GM12875 (cell line): Measurements from ENCODE around the gene CELSR3.

Experiments
- H3K4me3 ChIP-seq: one replicate; pipeline ENCODE4 v1.5.1; 2011; ENCODE audit warnings: low read depth, low read length, control low read depth
- CTCF ChIP-seq: IDR thresholded peaks from 2 replicates; pipeline ENCODE4 v1.5.1; 2011; ENCODE audit warnings: low read depth, mild to moderate bottlenecking, control low read depth, inconsistent platforms, low read length, moderate library complexity, borderline replicate concordance; ENCODE audit not compliant: insufficient read depth

The CELSR3 gene

GRCh38 chr3:48672522-48672921 is 9.8 kb upstream of the CELSR3 start:
- no peak overlapping the region for H3K4me3 ChIP-seq
- no peak for TF ChIP-seq CTCF

DNA sequence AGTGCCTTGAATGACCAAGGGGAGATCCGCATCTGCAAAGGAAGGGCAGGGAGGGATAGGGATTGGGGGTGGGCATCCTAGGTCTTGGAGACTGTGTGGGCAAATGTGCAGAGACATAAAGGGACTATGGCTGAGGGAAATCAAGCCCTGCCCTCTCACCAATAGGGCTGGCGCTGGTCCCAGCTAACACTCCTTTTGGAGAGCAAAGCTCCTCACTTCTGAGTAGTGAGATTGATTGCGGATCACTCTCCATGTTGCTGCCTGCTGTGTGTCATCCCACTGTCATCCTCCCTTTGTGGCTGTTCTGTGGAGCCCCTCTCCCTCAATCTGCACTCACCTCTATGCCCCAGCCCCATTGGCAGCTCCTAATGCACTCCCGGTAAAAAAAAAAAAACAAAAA is 2.2 kb upstream of the CELSR3 start:
- no peak for TF ChIP-seq CTCF
- H3K4me3 ChIP-seq = no peak overlapping the region

GRCh38 chr3:48664313-48664644 is 1.6 kb upstream of the CELSR3 start:
- H3K4me3 ChIP-seq = no peak overlapping the region
- TF ChIP-seq CTCF = no peak

- H3K4me3 ChIP-seq = peak overlapping the region; percentile 36
Measured at GRCh38 chr3:48663489-48664312, 1.0 kb upstream of the CELSR3 start.

DNA sequence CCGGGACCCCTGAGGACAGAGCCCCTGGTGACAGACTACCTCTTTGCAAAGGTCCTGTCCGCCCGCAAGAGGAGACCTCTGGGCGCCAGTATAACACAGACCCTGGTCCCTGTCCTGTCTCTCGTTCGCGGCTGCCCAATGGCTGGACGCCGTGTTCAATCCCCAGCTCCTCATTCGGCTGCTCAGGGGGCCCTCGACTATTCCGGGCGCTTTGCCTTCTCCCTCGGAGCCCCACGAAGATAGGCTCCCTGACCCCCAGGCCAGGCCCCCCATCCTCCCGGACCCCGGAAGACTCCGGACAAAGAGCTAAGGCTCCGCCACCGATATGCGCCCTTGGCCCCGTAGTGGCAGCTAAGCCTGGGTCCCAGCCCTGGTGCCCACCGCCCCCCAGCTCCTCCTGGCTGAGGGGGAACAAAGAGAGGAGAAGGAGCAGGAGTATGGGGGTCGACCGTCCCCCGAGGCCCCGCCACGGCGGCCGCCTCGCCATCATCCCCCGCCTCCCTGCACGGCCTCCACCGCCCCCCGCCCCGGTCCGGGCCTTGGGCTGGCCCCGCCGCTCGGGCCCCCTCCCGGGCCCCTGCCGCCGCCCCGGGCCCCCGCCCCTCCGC is 437 bp downstream of the CELSR3 start:
- H3K4me3 ChIP-seq = no peak overlapping the region

More at GRCh38 chr3:48663489-48664312, 1.0 kb upstream of the CELSR3 start:
- TF ChIP-seq CTCF = peak; percentile 86

GRCh38 chr3:48661501-48662144 is 1.1 kb downstream of the CELSR3 start:
- TF ChIP-seq CTCF = no peak

More for the DNA sequence above, 437 bp downstream of the CELSR3 start:
- no peak for TF ChIP-seq CTCF

GRCh38 chr3:48660800-48661400 is 1.8 kb downstream of the CELSR3 start:
- TF ChIP-seq CTCF = no peak
- H3K4me3 ChIP-seq = no peak overlapping the region

More at GRCh38 chr3:48661501-48662144, 1.1 kb downstream of the CELSR3 start:
- peak overlapping the region; percentile 42 for H3K4me3 ChIP-seq
